Measurements from ENCODE around the gene TMEM150C.

TMEM150C gene

DNA sequence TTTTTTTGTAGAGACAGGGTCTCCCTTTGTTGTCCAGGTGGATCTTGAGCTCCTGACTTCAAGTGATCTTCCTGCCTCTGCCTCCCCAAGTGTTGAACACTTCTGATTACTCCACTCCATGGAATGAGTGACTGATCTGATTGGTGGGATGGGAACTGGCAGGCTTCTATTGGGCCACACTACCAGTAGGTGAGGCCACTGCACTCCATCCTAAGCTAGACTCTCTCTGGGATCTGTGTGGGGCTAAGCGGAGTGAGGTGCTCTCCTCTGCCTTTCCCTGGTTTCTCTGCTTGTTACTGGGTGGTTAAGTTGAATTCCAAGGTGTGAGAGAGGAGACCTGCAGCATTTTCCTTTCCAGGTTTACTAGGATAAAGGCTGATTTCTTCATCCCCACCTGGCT is 72.7 kb downstream of the TMEM150C start:
- H3K79me2 ChIP-seq (ENCODE audit: insufficient read depth, low read length) = no peaks in the 10 kb centered on the region
- H2AFZ ChIP-seq (ENCODE audit: low read length) = no peak overlapping the region
- no peak overlapping the region for H3K4me3 ChIP-seq (ENCODE audit: low read length, poor library complexity, severe bottlenecking)
- no peaks in the 10 kb centered on the region for H3F3A ChIP-seq (ENCODE audit: low read depth)
- no peaks in the 10 kb centered on the region for H3K9me2 ChIP-seq (replicated peaks; ENCODE audit: low read depth, low read length)
- H3K9ac ChIP-seq (ENCODE audit: low read depth, low read length, poor library complexity, severe bottlenecking) = no peak overlapping the region
- H3K27me3 ChIP-seq (ENCODE audit: insufficient read depth, low read length, poor library complexity, severe bottlenecking) = no peaks in the 10 kb centered on the region
- H3K36me3 ChIP-seq (ENCODE audit: insufficient read depth, low read length) = no peaks in the 10 kb centered on the region
- no peak overlapping the region for H3K4me2 ChIP-seq (ENCODE audit: low read depth, low read length, poor library complexity, severe bottlenecking)
- H4K20me1 ChIP-seq (ENCODE audit: insufficient read depth, low read length, poor library complexity, severe bottlenecking) = no peaks in the 10 kb centered on the region
- TF ChIP-seq, protein P1, sequence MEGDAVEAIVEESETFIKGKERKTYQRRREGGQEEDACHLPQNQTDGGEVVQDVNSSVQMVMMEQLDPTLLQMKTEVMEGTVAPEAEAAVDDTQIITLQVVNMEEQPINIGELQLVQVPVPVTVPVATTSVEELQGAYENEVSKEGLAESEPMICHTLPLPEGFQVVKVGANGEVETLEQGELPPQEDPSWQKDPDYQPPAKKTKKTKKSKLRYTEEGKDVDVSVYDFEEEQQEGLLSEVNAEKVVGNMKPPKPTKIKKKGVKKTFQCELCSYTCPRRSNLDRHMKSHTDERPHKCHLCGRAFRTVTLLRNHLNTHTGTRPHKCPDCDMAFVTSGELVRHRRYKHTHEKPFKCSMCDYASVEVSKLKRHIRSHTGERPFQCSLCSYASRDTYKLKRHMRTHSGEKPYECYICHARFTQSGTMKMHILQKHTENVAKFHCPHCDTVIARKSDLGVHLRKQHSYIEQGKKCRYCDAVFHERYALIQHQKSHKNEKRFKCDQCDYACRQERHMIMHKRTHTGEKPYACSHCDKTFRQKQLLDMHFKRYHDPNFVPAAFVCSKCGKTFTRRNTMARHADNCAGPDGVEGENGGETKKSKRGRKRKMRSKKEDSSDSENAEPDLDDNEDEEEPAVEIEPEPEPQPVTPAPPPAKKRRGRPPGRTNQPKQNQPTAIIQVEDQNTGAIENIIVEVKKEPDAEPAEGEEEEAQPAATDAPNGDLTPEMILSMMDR (conservative IDR thresholded peaks at IDR 0.05; ENCODE audit: low read length) = no peak
- TF ChIP-seq EZH2phosphoT487 (IDR thresholded peaks at IDR 0.05; ENCODE audit: borderline replicate concordance) = no peak
- no peaks in the 10 kb centered on the region for H3K9me3 ChIP-seq (ENCODE audit: insufficient read depth, low read depth, low read length)
- no peaks in the 10 kb centered on the region for H3K4me1 ChIP-seq (ENCODE audit: insufficient read depth, low read length, poor library complexity, severe bottlenecking)

DNA sequence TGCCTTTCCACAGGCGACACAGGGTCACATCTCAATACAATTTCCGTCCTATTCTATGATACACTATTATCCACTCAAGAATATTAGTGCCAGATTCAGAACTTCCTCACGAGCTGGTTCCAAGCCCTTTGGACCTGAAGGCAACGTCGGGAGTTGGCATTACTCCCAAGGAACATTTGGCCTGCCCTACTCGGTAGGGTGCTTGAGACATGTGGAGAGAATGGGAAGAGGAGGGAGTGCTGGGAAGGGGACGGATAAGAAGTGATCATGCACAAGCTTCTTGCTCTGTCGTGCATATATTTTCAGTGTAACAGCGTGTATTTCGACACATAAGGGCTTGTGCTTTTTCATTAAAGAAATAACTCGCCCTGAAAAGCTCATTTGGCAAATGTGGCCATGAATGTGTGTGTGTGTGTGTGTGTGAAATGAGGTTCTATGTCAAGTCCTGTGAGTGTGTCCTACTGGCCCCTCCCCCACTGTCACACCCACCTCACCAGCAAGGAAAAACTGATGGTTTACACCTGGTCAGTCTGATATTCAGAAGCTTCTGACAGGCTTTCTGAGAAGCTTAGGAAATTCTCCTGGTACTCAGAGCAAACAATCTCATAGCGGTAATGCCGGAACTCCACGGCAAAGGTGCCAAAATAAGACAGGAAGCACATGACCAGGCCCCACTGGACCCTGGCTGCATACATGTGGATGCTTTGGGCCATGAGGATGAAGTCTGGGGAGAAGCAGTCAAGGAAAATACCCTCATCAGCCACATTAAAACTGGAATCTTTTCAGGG is 76.6 kb downstream of the TMEM150C start:
- H3K9ac ChIP-seq (ENCODE audit: low read depth, low read length, poor library complexity, severe bottlenecking) = no peak overlapping the region
- H3K4me2 ChIP-seq (ENCODE audit: low read depth, low read length, poor library complexity, severe bottlenecking) = no peak overlapping the region
- no peaks in the 10 kb centered on the region for H3K9me2 ChIP-seq (replicated peaks; ENCODE audit: low read depth, low read length)
- no peak overlapping the region for H3K4me3 ChIP-seq (ENCODE audit: low read length, poor library complexity, severe bottlenecking)
- no peaks in the 10 kb centered on the region for H3K79me2 ChIP-seq (ENCODE audit: insufficient read depth, low read length)
- H4K20me1 ChIP-seq (ENCODE audit: insufficient read depth, low read length, poor library complexity, severe bottlenecking) = no peaks in the 10 kb centered on the region
- no peak overlapping the region for H2AFZ ChIP-seq (ENCODE audit: low read length)
- TF ChIP-seq, protein P1 (conservative IDR thresholded peaks at IDR 0.05; ENCODE audit: low read length) = no peak
- TF ChIP-seq EZH2phosphoT487 (IDR thresholded peaks at IDR 0.05; ENCODE audit: borderline replicate concordance) = no peak
- H3K9me3 ChIP-seq (ENCODE audit: insufficient read depth, low read depth, low read length) = no peaks in the 10 kb centered on the region
- no peaks in the 10 kb centered on the region for H3K27me3 ChIP-seq (ENCODE audit: insufficient read depth, low read length, poor library complexity, severe bottlenecking)
- H3K4me1 ChIP-seq (ENCODE audit: insufficient read depth, low read length, poor library complexity, severe bottlenecking) = no peaks in the 10 kb centered on the region
- no peaks in the 10 kb centered on the region for H3K36me3 ChIP-seq (ENCODE audit: insufficient read depth, low read length)
- no peaks in the 10 kb centered on the region for H3F3A ChIP-seq (ENCODE audit: low read depth)

DNA sequence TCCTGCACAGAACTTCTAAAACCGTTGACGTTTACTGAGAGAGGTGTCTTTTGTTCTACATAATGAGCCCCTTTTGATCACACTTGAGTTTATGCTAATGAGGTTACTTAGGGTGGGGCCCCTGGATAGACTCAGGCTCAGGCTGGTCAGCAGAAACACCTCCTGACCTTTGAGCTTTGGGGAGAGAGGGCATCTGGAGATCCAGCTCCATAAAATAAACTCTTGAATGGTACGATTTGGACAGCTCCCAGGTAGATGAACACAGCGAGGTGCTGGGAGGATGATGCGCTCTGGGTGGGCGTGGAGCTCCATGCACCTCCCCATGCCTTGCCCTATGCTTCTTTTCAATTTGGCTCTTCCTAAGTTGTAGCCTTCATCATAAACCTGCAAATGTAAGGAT is 79.4 kb downstream of the TMEM150C start:
- TF ChIP-seq, protein P1 (conservative IDR thresholded peaks at IDR 0.05; ENCODE audit: low read length) = no peak
- no peak for TF ChIP-seq EZH2phosphoT487 (IDR thresholded peaks at IDR 0.05; ENCODE audit: borderline replicate concordance)
- Histone ChIP-seq H3F3A (ENCODE audit: low read depth) (no peaks in the 10 kb centered on the region), H3K9ac (ENCODE audit: low read depth, low read length, poor library complexity, severe bottlenecking) (no peak overlapping the region), H3K9me2 (replicated peaks; ENCODE audit: low read depth, low read length) (no peaks in the 10 kb centered on the region), H3K36me3 (ENCODE audit: insufficient read depth, low read length) (no peaks in the 10 kb centered on the region), H2AFZ (ENCODE audit: low read length) (no peak overlapping the region), H3K4me1 (ENCODE audit: insufficient read depth, low read length, poor library complexity, severe bottlenecking) (no peaks in the 10 kb centered on the region), H3K4me3 (ENCODE audit: low read length, poor library complexity, severe bottlenecking) (no peak overlapping the region), H3K9me3 (ENCODE audit: insufficient read depth, low read depth, low read length) (no peaks in the 10 kb centered on the region), H3K4me2 (ENCODE audit: low read depth, low read length, poor library complexity, severe bottlenecking) (no peak overlapping the region), H4K20me1 (ENCODE audit: insufficient read depth, low read length, poor library complexity, severe bottlenecking) (no peaks in the 10 kb centered on the region), H3K27me3 (ENCODE audit: insufficient read depth, low read length, poor library complexity, severe bottlenecking) (no peaks in the 10 kb centered on the region), H3K79me2 (ENCODE audit: insufficient read depth, low read length) (no peaks in the 10 kb centered on the region)

Data from Loucy (cell line).